IMR-90 (cell line): ENCODE data around the gene RPS16. TPM values are rescaled to one million over a fixed set of nuclear protein-coding genes. Genes with fewer than 3 reads are reported as not detected.

Source experiments
- ATAC-seq: fragments of 200-7000 bp; cut with Tn5 transposase; 2 replicates; pipeline ENCODE4 v1.9.1; 2020; ENCODE audit warnings: low read depth, mild to moderate bottlenecking, moderate library complexity
- BruUV-seq: library from RNA; stranded (reverse); fragments of 400-500 nt; replicated peaks from 2 replicates; lab custom pipeline; 2021; lab: Mats Ljungman, UMichigan
- CTCF ChIA-PET: fragments of 300-600 bp; formaldehyde crosslinking; extraction: SDS; loops from one replicate; lab custom pipeline; 2021; ENCODE audit warnings: antibody characterized with exemption; lab: Yijun Ruan, JAX
- POLR2A ChIA-PET: fragments of 300-600 bp; sonication (Branson Sonifier 250); formaldehyde crosslinking; loops from one replicate; lab custom pipeline; 2022; ENCODE audit warnings: antibody characterized with exemption; ENCODE audit not compliant: unreplicated experiment; lab: Charles Lee
- DNase-seq: peaks from one replicate; pipeline ENCODE4 v3.0.0; 2013
- H2AFZ ChIP-seq: replicated peaks from 2 replicates; pipeline ENCODE3; 2013; ENCODE audit warnings: low read length, mild to moderate bottlenecking; ENCODE audit not compliant: poor library complexity
- H2AK5ac ChIP-seq: 2 replicates; pipeline ENCODE4 v1.6.1; 2013; ENCODE audit warnings: low read depth, low read length, inconsistent platforms
- H2AK9ac ChIP-seq: replicated peaks from 2 replicates; pipeline ENCODE3; 2013; ENCODE audit warnings: mild to moderate bottlenecking, low read depth, low read length, moderate library complexity; ENCODE audit not compliant: poor library complexity
- H2BK120ac ChIP-seq: 2 replicates; pipeline ENCODE4 v1.6.1; 2013; ENCODE audit warnings: low read depth, low read length, inconsistent platforms
- H2BK15ac ChIP-seq: 3 replicates; pipeline ENCODE4 v1.6.1; 2013; ENCODE audit warnings: low read depth, low read length, inconsistent platforms
- H2BK20ac ChIP-seq: 2 replicates; pipeline ENCODE4 v1.6.1; 2013; ENCODE audit warnings: low read depth, mild to moderate bottlenecking, inconsistent platforms, low read length, moderate library complexity
- H2BK5ac ChIP-seq: 2 replicates; pipeline ENCODE4 v1.6.1; 2013; ENCODE audit warnings: mild to moderate bottlenecking, low read depth, low read length, inconsistent platforms; ENCODE audit not compliant: poor library complexity, severe bottlenecking
- H3K14ac ChIP-seq: replicated peaks from 2 replicates; pipeline ENCODE4 v1.6.1; 2013; ENCODE audit warnings: low read depth, low read length, inconsistent platforms
- H3K18ac ChIP-seq: 2 replicates; pipeline ENCODE4 v1.6.1; 2013; ENCODE audit warnings: low read depth, low read length, control low read depth
- H3K23ac ChIP-seq: 2 replicates; pipeline ENCODE4 v1.6.1; 2013; ENCODE audit warnings: low read depth, low read length, inconsistent platforms
- H3K27ac ChIP-seq: 2 replicates; pipeline ENCODE4 v1.5.1; 2013; ENCODE audit warnings: mild to moderate bottlenecking, control low read depth, low read length; ENCODE audit not compliant: insufficient read depth
- H3K27me3 ChIP-seq: 2 replicates; pipeline ENCODE4 v1.6.1; 2013; ENCODE audit warnings: low read length; ENCODE audit not compliant: control insufficient read depth, insufficient read depth
- H3K36me3 ChIP-seq: 2 replicates; pipeline ENCODE4 v1.6.1; 2013; ENCODE audit warnings: low read length, mixed read lengths; ENCODE audit not compliant: control insufficient read depth, insufficient read depth
- H3K4ac ChIP-seq: 2 replicates; pipeline ENCODE4 v1.6.1; 2013; ENCODE audit warnings: low read depth, low read length, inconsistent platforms
- H3K4me1 ChIP-seq: 2 replicates; pipeline ENCODE4 v1.6.1; 2013; ENCODE audit warnings: low read length, mixed read lengths; ENCODE audit not compliant: control insufficient read depth, insufficient read depth
- H3K4me2 ChIP-seq: 2 replicates; pipeline ENCODE4 v1.6.1; 2013; ENCODE audit warnings: low read depth, mild to moderate bottlenecking, control low read depth, low read length, moderate library complexity
- H3K4me3 ChIP-seq: 2 replicates; pipeline ENCODE4 v1.5.1; 2013; ENCODE audit warnings: low read depth, mild to moderate bottlenecking, control low read depth, low read length, moderate library complexity; ENCODE audit not compliant: insufficient read depth
- H3K56ac ChIP-seq: 2 replicates; pipeline ENCODE4 v1.6.1; 2013; ENCODE audit warnings: low read length, inconsistent platforms; ENCODE audit not compliant: insufficient read depth; ENCODE audit errors: extremely low read depth
- H3K79me1 ChIP-seq, 2 experiments: 2 replicates each; pipeline ENCODE4 v1.6.1; 2013; ENCODE audit warnings: low read length in 2 of 2, inconsistent platforms in 1 of 2, low read depth in 1 of 2
- H3K9ac ChIP-seq: 2 replicates; pipeline ENCODE4 v1.6.1; 2013; ENCODE audit warnings: low read depth, low read length, control low read depth
- H3K9me1 ChIP-seq: 2 replicates; pipeline ENCODE4 v1.6.1; 2013; ENCODE audit warnings: low read length, inconsistent platforms; ENCODE audit not compliant: insufficient read depth
- H3K9me3 ChIP-seq: 2 replicates; pipeline ENCODE4 v1.6.1; 2013; ENCODE audit warnings: low read length; ENCODE audit not compliant: control insufficient read depth, insufficient read depth
- H4K20me1 ChIP-seq: 2 replicates; pipeline ENCODE4 v1.6.1; 2013; ENCODE audit warnings: low read length, inconsistent platforms; ENCODE audit not compliant: insufficient read depth
- H4K5ac ChIP-seq: 2 replicates; pipeline ENCODE4 v1.6.1; 2013; ENCODE audit warnings: mild to moderate bottlenecking, low read depth, low read length, control low read depth
- H4K8ac ChIP-seq, 2 experiments: 2 replicates each; pipeline ENCODE4 v1.6.1; 2013; ENCODE audit warnings: low read depth in 2 of 2, low read length in 2 of 2, control low read depth in 1 of 2, inconsistent platforms in 1 of 2
- H4K91ac ChIP-seq: 2 replicates; pipeline ENCODE4 v1.6.1; 2013; ENCODE audit warnings: low read depth, low read length, inconsistent platforms; ENCODE audit not compliant: insufficient read depth
- BHLHE40 ChIP-seq: fragments of 150-350 bp; IDR thresholded peaks from 2 replicates; pipeline ENCODE4 v1.6.1; 2016; ENCODE audit warnings: mild to moderate bottlenecking, low read depth, low read length
- MAFK ChIP-seq: IDR thresholded peaks from 2 replicates; pipeline ENCODE4 v1.6.1; 2012; ENCODE audit warnings: low read depth, low read length, improper control_type of control experiment
- MAZ ChIP-seq: IDR thresholded peaks from 2 replicates; pipeline ENCODE4 v1.6.1; 2012; ENCODE audit warnings: low read depth, mild to moderate bottlenecking, low read length, improper control_type of control experiment, moderate library complexity, borderline replicate concordance
- POLR2A ChIP-seq: IDR thresholded peaks from 2 replicates; pipeline ENCODE4 v1.6.1; 2012; ENCODE audit warnings: mild to moderate bottlenecking, low read depth, low read length
- WGBS, 2 experiments: methylation state at CpG; one replicate each; pipeline versions ENCODE4 v1.1.5 to v1.1.7; 2013; ENCODE audit warnings: missing lambda C conversion rate in 2 of 2; ENCODE audit not compliant: insufficient read length in 1 of 2; ENCODE audit errors: extremely low coverage in 2 of 2; 5-methylcytosine and 5-hydroxymethylcytosine counted together
- dilution Hi-C: fragments of 300-500 bp; cut with HindIII; formaldehyde crosslinking; loops from one replicate; pipeline ENCODE4 v1.14.3; 2018; ENCODE audit warnings: low sequenced_read_pairs; ENCODE audit not compliant: unreplicated experiment
- in situ Hi-C: fragments of 300-500 bp; cut with MboI; formaldehyde crosslinking; loops from 3 replicates; pipeline ENCODE4 v1.14.3; 2019; ENCODE audit warnings: low sequenced_read_pairs, inconsistent platforms, mixed read lengths
- intact Hi-C: fragments of 100-400 bp; cut with micrococcal nuclease; formaldehyde crosslinking; loops from 2 replicates; pipeline ENCODE4 v1.10.0; 2022
- polyA plus RNA-seq, 3 experiments: library from polyadenylated mRNA; depleted of rRNA; stranded (reverse); fragments of >200 nt; gene quantifications; 2 replicates each; pipeline ENCODE4 v1.2.3, GENCODE V29; 2012; ENCODE audit warnings: low replicate concordance in 1 of 3
- total RNA-seq: library from RNA; depleted of rRNA; stranded (reverse); fragments of >200 nt; gene quantifications from 2 replicates; pipeline ENCODE4 v1.2.3, GENCODE V29; 2012
- TF ChIP-seq, protein P1 (sequence below): fragments of 150-350 bp; IDR thresholded peaks from 2 replicates; pipeline ENCODE4 v1.6.1; 2017; ENCODE audit warnings: mild to moderate bottlenecking, antibody characterized with exemption, low read length, low read depth
- TF ChIP-seq, protein P2 (sequence below): conservative IDR thresholded peaks from 2 replicates; pipeline ENCODE4 v1.5.1; 2012; ENCODE audit warnings: mild to moderate bottlenecking, low read depth, low read length, improper control_type of control experiment

RPS16 gene
- total and polyA plus RNA-seq, 2 of the 4 experiments (the other 2 are of a cell fraction) = 320 to 3,500 TPM

DNA sequence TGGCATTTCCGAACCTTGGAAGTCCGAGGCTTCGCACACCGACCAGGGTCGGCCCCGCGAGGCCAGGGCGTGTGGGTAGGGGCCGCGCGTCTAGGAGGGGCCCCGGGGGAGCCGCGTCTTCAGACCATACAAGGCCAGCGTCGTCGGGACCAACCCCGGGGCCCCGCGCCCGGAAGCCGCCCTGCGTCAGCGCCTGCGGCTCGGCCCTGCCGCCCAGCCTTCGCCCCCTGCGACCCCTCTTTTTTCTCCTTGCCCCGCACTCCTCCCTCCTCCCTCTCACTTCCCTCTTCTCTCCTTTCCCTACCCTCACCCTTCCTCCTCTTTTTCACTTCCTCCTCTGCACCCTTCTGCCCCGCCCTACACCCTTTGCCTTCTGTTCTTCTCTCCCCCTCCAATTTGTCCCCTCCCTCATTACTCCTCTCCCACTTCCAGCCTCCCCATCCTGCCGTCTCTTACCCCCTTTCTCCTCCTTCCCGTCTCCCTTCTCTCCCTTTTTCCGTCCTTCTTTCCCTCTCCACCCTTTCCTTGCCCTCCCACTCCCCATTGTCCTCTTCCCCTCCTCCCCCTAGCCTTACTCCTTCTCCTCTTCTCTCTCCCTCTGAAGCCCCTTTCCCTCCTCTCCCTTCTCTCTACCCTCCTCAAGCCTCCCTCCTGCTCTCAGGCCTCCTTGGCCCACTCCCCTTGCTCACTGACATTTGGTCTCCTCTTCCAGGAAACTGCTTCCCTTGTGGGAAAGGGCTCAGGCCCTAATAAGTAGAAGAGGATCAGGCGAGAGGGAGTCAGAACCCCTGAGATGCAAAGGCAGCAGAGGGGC, 25.5 kb downstream of the RPS16 start:
- H3K79me1 ChIP-seq = peaks cover 6 to 45% of the 10 kb centered on the region in 2 experiments; a peak in 3 of 4 replicates
- no TSS peak for BruUV-seq
- H2AK5ac ChIP-seq = peak overlapping the region; percentile 98
- H4K5ac ChIP-seq = peak overlapping the region; percentile 87
- H3K4me3 ChIP-seq = peak overlapping the region; percentile 58
- CTCF ChIA-PET = no interaction called here
- intact Hi-C loops = no loop called here
- peak overlapping the region; percentile 98 for H3K4ac ChIP-seq
- 11% methylated on average over 5 of the region's 35 CpGs; no CpG with 5 or more reads in 1 of the 2 experiments for WGBS, 2 experiments
- H3K23ac ChIP-seq = peak overlapping the region; percentile 95
- peak overlapping the region; percentile 55; the same call in 1 of the 2 replicates for H2BK20ac ChIP-seq
- peak overlapping the region; percentile 84 for H2BK120ac ChIP-seq
- dilution Hi-C loops = no loop called here
- no peaks in the 10 kb centered on the region for H3K27me3 ChIP-seq
- H3K9me1 ChIP-seq = peaks cover 3% of the 10 kb centered on the region; the same call in 1 of the 2 replicates
- peak overlapping the region; percentile 98 for H4K91ac ChIP-seq
- peak overlapping the region; percentile 98 for H3K56ac ChIP-seq
- H3K27ac ChIP-seq = peak overlapping the region; percentile 97
- ATAC-seq (peak; percentile 6), DNase-seq (no peak)
- peak overlapping the region; percentile 83 for H3K18ac ChIP-seq
- POLR2A ChIA-PET = no interaction called here
- H3K14ac ChIP-seq = peak overlapping the region; percentile 99
- peak overlapping the region; percentile 92 for H3K9ac ChIP-seq
- peaks cover 24% of the 10 kb centered on the region for H3K4me1 ChIP-seq
- peak overlapping the region; percentile 84; the same call in 1 of the 3 replicates for H2BK15ac ChIP-seq
- H3K36me3 ChIP-seq = peaks cover 17% of the 10 kb centered on the region
- H4K20me1 ChIP-seq = peaks cover 43% of the 10 kb centered on the region
- H3K9me3 ChIP-seq = no peaks in the 10 kb centered on the region
- TF ChIP-seq, protein P1, sequence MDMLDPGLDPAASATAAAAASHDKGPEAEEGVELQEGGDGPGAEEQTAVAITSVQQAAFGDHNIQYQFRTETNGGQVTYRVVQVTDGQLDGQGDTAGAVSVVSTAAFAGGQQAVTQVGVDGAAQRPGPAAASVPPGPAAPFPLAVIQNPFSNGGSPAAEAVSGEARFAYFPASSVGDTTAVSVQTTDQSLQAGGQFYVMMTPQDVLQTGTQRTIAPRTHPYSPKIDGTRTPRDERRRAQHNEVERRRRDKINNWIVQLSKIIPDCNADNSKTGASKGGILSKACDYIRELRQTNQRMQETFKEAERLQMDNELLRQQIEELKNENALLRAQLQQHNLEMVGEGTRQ = peak; percentile 0; the same call in 1 of the 2 replicates
- TF ChIP-seq, protein P2, sequence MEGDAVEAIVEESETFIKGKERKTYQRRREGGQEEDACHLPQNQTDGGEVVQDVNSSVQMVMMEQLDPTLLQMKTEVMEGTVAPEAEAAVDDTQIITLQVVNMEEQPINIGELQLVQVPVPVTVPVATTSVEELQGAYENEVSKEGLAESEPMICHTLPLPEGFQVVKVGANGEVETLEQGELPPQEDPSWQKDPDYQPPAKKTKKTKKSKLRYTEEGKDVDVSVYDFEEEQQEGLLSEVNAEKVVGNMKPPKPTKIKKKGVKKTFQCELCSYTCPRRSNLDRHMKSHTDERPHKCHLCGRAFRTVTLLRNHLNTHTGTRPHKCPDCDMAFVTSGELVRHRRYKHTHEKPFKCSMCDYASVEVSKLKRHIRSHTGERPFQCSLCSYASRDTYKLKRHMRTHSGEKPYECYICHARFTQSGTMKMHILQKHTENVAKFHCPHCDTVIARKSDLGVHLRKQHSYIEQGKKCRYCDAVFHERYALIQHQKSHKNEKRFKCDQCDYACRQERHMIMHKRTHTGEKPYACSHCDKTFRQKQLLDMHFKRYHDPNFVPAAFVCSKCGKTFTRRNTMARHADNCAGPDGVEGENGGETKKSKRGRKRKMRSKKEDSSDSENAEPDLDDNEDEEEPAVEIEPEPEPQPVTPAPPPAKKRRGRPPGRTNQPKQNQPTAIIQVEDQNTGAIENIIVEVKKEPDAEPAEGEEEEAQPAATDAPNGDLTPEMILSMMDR = no peak
- TF ChIP-seq POLR2A = peak; percentile 71
- peak; percentile 41 for TF ChIP-seq MAZ
- no peak for TF ChIP-seq MAFK
- 0 out of 2 replicates have a peak, but pooled peaks have one; percentile 0 for TF ChIP-seq BHLHE40
- H4K8ac ChIP-seq = peak overlapping the region; percentile 94 to 95
- in situ Hi-C loops = no loop called here
- H3K4me2 ChIP-seq = peak overlapping the region; percentile 81
- H2BK5ac ChIP-seq = peak overlapping the region; percentile 85
- H2AK9ac ChIP-seq = peak overlapping the region; percentile 85
- H2AFZ ChIP-seq = peak overlapping the region; percentile 58
